AG10803 (cell line): ENCODE results near the gene CNGB1.

ENCODE experiments used
- DNase-seq: peaks from one replicate; pipeline ENCODE4 v3.0.0; 2010; ENCODE audit warnings: low read depth
- H3K4me3 ChIP-seq: 2 replicates; pipeline ENCODE4 v1.5.1; 2011; ENCODE audit warnings: mild to moderate bottlenecking, low read length, control low read depth
- CTCF ChIP-seq: conservative IDR thresholded peaks from 2 replicates; pipeline ENCODE4 v1.5.1; 2011; ENCODE audit warnings: mild to moderate bottlenecking, low read length, control low read depth, inconsistent platforms

The CNGB1 gene

GRCh38 chr16:57991551-57992059 lies 20.7 kb upstream of the CNGB1 start:
- TF ChIP-seq CTCF, result no peak
- DNase-seq, result no peak
- no peak overlapping the region for H3K4me3 ChIP-seq

- TF ChIP-seq CTCF, result no peak
- no peak for DNase-seq
- no peak overlapping the region for H3K4me3 ChIP-seq
Observed at GRCh38 chr16:57988929-57989328, 18.0 kb upstream of the CNGB1 start.

- no peak for DNase-seq
- H3K4me3 ChIP-seq, result no peak overlapping the region
- TF ChIP-seq CTCF, result no peak
Observed at GRCh38 chr16:57987441-57988177, 16.7 kb upstream of the CNGB1 start.

- no peak overlapping the region for H3K4me3 ChIP-seq
- TF ChIP-seq CTCF, result no peak
Observed at GRCh38 chr16:57986196-57986595, 15.3 kb upstream of the CNGB1 start.

GRCh38 chr16:57985204-57986181 lies 14.6 kb upstream of the CNGB1 start:
- H3K4me3 ChIP-seq, result peak overlapping the region; percentile 45
- no peak for DNase-seq
- no peak for TF ChIP-seq CTCF

More at GRCh38 chr16:57986196-57986595, 15.3 kb upstream of the CNGB1 start:
- no peak for DNase-seq

- no peak for TF ChIP-seq CTCF
- peak overlapping the region; percentile 45 for H3K4me3 ChIP-seq
- DNase-seq, result peak; percentile 29
Observed at GRCh38 chr16:57984443-57985203, 13.7 kb upstream of the CNGB1 start.
